Osteoblast (primary cell): ENCODE measurements around the gene EFNA1. TPM values are rescaled to one million over a fixed set of nuclear protein-coding genes. Genes with fewer than 3 reads are reported as not detected.

Experiments used
- DNase-seq: peaks from one replicate; pipeline ENCODE4 v3.0.0; 2011; ENCODE audit warnings: low spot score, mixed read lengths; ENCODE audit not compliant: insufficient read length; ENCODE audit errors: missing footprints
- H2AFZ ChIP-seq: 2 replicates; pipeline ENCODE4 v1.6.0; 2011; ENCODE audit warnings: mild to moderate bottlenecking, low read length
- H3K27ac ChIP-seq: 2 replicates; pipeline ENCODE4 v1.5.1; 2011; ENCODE audit warnings: mild to moderate bottlenecking, low read depth, low read length, moderate library complexity
- H3K27me3 ChIP-seq: 2 replicates; pipeline ENCODE4 v1.6.0; 2012; ENCODE audit warnings: mild to moderate bottlenecking, control low read depth, inconsistent platforms, low read length, moderate library complexity; ENCODE audit not compliant: insufficient read depth
- H3K36me3 ChIP-seq: 2 replicates; pipeline ENCODE4 v1.5.1; 2011; ENCODE audit warnings: mild to moderate bottlenecking, low read length, control low read depth, moderate library complexity; ENCODE audit not compliant: insufficient read depth
- H3K4me1 ChIP-seq: 2 replicates; pipeline ENCODE4 v1.5.1; 2011; ENCODE audit warnings: mild to moderate bottlenecking, low read length, control low read depth, moderate library complexity; ENCODE audit not compliant: insufficient read depth
- H3K4me2 ChIP-seq: 2 replicates; pipeline ENCODE4 v1.6.0; 2011; ENCODE audit warnings: mild to moderate bottlenecking, low read length; ENCODE audit not compliant: insufficient read depth
- H3K4me3 ChIP-seq: fragments of 200-600 bp; sonication (generic); 3 replicates; pipeline ENCODE4 v1.5.1; 2012; ENCODE audit warnings: mild to moderate bottlenecking, low read length, inconsistent platforms; ENCODE audit not compliant: insufficient read depth
- H3K79me2 ChIP-seq: 2 replicates; pipeline ENCODE4 v1.6.0; 2012; ENCODE audit warnings: mild to moderate bottlenecking, low read length, control low read depth, inconsistent platforms; ENCODE audit not compliant: insufficient read depth
- H3K9me3 ChIP-seq: 2 replicates; pipeline ENCODE4 v1.5.1; 2011; ENCODE audit warnings: low read depth, low read length, control low read depth
- H4K20me1 ChIP-seq: 2 replicates; pipeline ENCODE4 v1.6.0; 2012; ENCODE audit warnings: mild to moderate bottlenecking, low read length, control low read depth; ENCODE audit not compliant: insufficient read depth
- total RNA-seq: library from RNA; depleted of rRNA; stranded (reverse); fragments of >200 nt; gene quantifications from 2 replicates; pipeline ENCODE4 v1.2.3, GENCODE V29; 2012
- TF ChIP-seq, protein P1 (sequence below): IDR thresholded peaks from 2 replicates; pipeline ENCODE4 v1.5.1; 2011; ENCODE audit warnings: mild to moderate bottlenecking, low read depth, low read length, moderate library complexity; ENCODE audit errors: extremely low read depth

EFNA1 gene
- total RNA-seq, 1 donor: 0.36 TPM

DNA sequence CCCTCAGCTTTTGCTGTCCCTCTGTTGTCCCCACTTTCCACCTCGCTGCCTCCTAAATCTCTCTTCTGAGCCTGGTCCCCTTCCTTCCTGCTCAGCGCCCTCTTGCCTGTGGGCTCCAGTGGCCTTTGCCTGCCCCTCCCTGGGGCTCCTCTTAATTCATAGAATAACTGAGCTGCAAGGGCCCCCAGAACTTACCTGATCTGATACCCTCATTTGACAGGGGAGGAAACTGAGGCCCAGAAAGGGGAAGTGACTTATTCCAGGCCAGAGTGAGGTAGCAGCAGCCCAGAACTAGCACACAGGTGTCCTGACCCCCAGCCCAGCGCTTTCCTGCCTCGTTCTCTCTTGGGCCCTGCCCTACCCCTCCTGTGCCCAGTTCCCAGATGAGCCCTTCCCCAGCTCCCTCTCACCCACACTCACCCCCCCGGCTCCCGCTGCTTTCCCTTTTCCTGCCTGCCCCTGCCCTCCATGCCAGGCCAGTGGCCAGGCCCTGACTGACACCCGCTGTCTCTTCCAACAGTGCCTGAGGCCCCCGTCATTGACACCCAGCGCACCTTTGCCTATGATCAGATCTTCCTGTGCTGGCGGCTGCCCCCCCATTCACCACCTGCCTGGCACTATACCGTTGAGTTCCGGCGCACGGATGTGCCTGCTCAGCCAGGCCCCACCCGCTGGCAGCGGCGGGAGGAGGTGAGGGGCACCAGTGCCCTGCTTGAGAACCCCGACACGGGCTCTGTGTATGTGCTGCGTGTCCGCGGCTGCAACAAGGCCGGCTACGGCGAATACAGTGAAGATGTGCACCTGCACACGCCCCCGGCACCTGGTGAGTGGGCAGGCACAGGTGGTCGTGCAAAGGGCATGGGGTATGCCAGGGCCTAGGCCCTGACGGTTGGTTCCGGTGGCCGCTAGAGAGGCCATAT, 51.7 kb downstream of the EFNA1 start:
- no peaks in the 10 kb centered on the region for H3K4me1 ChIP-seq
- peak; percentile 81 for DNase-seq
- no peak overlapping the region for H3K27ac ChIP-seq
- H3K79me2 ChIP-seq: no peaks in the 10 kb centered on the region
- no peak overlapping the region for H2AFZ ChIP-seq
- no peaks in the 10 kb centered on the region for H4K20me1 ChIP-seq
- H3K4me2 ChIP-seq: no peak overlapping the region
- H3K4me3 ChIP-seq: no peak overlapping the region
- no peaks in the 10 kb centered on the region for H3K27me3 ChIP-seq
- no peaks in the 10 kb centered on the region for H3K36me3 ChIP-seq
- TF ChIP-seq, protein P1, sequence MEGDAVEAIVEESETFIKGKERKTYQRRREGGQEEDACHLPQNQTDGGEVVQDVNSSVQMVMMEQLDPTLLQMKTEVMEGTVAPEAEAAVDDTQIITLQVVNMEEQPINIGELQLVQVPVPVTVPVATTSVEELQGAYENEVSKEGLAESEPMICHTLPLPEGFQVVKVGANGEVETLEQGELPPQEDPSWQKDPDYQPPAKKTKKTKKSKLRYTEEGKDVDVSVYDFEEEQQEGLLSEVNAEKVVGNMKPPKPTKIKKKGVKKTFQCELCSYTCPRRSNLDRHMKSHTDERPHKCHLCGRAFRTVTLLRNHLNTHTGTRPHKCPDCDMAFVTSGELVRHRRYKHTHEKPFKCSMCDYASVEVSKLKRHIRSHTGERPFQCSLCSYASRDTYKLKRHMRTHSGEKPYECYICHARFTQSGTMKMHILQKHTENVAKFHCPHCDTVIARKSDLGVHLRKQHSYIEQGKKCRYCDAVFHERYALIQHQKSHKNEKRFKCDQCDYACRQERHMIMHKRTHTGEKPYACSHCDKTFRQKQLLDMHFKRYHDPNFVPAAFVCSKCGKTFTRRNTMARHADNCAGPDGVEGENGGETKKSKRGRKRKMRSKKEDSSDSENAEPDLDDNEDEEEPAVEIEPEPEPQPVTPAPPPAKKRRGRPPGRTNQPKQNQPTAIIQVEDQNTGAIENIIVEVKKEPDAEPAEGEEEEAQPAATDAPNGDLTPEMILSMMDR: no peak
- no peaks in the 10 kb centered on the region for H3K9me3 ChIP-seq

DNA sequence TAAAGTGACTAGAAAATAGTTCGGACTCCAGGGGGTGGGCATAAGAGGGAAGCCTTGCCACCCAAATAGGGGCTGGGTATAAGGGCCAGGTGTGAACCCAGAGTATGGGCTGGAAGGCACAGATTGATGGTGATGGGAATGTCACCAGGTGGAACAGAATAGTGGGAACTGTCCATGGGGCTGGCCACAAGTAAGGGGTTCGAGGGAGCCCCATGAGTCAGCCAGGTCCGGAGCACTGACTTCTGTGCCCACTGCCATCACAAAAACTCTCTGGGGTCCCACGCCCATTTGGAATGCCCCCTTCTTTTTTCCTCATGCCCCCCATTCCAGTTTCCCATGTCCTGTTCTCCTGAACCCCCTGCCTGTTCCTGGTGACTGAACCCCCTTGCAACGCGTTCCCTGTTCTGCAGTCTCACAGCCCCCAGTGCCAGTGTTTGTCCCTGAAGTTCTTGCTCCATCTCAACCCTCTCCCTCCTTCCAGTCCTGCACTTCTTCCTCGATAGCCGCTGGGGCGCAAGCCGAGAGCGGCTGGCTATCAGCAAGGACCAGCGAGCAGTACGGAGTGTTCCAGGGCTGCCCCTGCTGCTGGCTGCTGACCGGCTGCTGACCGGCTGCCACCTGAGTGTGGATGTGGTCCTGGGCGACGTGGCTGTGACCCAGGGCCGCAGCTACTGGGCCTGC, 53.8 kb downstream of the EFNA1 start:
- DNase-seq: peak; percentile 60
- TF ChIP-seq, protein P1: no peak
- Histone ChIP-seq H2AFZ (no peak overlapping the region), H3K4me3 (no peak overlapping the region), H3K36me3 (no peaks in the 10 kb centered on the region), H3K4me1 (no peaks in the 10 kb centered on the region), H4K20me1 (no peaks in the 10 kb centered on the region), H3K79me2 (no peaks in the 10 kb centered on the region), H3K27ac (no peak overlapping the region), H3K9me3 (no peaks in the 10 kb centered on the region), H3K4me2 (no peak overlapping the region), H3K27me3 (no peaks in the 10 kb centered on the region)

DNA sequence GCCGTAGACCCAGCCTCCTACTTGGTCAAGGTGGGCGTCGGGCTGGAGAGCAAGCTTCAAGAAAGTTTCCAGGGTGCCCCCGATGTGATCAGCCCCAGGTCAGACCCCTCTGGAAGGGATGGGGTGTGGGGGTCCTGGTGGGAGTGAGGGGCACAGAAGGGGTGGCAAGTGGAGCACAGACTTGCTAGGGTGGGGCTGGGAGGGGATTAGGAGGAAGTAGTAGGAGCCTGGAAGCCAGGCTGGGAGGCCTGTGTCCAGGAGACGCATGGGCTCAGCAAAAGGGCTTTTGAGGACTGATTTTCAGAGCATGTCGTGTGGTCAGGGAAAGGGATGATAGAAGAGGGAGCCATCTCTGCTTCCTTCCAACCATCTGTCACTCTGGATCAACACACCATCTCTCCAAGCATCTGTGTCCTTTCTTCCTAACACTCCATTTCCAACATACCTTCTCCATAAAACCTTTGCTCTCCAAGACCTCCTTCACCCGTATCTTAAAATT, 54.4 kb downstream of the EFNA1 start:
- H3K4me2 ChIP-seq: no peak overlapping the region
- H3K4me3 ChIP-seq: no peak overlapping the region
- H3K36me3 ChIP-seq: no peaks in the 10 kb centered on the region
- H3K9me3 ChIP-seq: no peaks in the 10 kb centered on the region
- H3K27ac ChIP-seq: no peak overlapping the region
- no peaks in the 10 kb centered on the region for H3K27me3 ChIP-seq
- TF ChIP-seq, protein P1: no peak
- peak; percentile 86 for DNase-seq
- no peak overlapping the region for H2AFZ ChIP-seq
- H4K20me1 ChIP-seq: no peaks in the 10 kb centered on the region
- H3K79me2 ChIP-seq: no peaks in the 10 kb centered on the region
- H3K4me1 ChIP-seq: no peaks in the 10 kb centered on the region

DNA sequence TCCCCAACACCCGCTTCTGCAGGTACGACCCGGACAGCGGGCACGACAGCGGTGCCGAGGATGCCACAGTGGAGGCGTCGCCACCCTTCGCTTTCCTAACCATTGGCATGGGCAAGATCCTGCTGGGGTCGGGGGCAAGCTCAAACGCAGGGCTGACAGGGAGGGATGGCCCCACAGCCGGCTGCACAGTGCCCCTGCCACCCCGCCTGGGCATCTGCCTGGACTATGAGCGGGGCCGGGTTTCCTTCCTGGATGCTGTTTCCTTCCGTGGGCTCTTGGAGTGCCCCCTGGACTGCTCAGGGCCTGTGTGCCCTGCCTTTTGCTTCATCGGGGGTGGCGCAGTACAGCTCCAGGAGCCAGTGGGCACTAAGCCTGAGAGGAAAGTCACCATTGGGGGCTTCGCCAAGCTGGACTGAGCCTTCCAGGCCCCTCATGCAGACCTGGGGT, 56.1 kb downstream of the EFNA1 start:
- H3K4me2 ChIP-seq: no peak overlapping the region
- no peaks in the 10 kb centered on the region for H3K4me1 ChIP-seq
- DNase-seq: peak; percentile 83
- no peaks in the 10 kb centered on the region for H4K20me1 ChIP-seq
- H3K36me3 ChIP-seq: no peaks in the 10 kb centered on the region
- H3K27me3 ChIP-seq: no peaks in the 10 kb centered on the region
- TF ChIP-seq, protein P1: no peak
- no peaks in the 10 kb centered on the region for H3K9me3 ChIP-seq
- H3K79me2 ChIP-seq: no peaks in the 10 kb centered on the region
- H3K4me3 ChIP-seq: no peak overlapping the region
- H2AFZ ChIP-seq: no peak overlapping the region
- no peak overlapping the region for H3K27ac ChIP-seq
